GM19351 (cell line): ENCODE measurements around the gene USHBP1.

Experiments used
- ATAC-seq: cut with Tn5 transposase; IDR thresholded peaks from one replicate; pipeline ENCODE4 v1.9.1; 2021; ENCODE audit warnings: mild to moderate bottlenecking, moderate library complexity; ENCODE audit not compliant: unreplicated experiment

The USHBP1 gene

DNA sequence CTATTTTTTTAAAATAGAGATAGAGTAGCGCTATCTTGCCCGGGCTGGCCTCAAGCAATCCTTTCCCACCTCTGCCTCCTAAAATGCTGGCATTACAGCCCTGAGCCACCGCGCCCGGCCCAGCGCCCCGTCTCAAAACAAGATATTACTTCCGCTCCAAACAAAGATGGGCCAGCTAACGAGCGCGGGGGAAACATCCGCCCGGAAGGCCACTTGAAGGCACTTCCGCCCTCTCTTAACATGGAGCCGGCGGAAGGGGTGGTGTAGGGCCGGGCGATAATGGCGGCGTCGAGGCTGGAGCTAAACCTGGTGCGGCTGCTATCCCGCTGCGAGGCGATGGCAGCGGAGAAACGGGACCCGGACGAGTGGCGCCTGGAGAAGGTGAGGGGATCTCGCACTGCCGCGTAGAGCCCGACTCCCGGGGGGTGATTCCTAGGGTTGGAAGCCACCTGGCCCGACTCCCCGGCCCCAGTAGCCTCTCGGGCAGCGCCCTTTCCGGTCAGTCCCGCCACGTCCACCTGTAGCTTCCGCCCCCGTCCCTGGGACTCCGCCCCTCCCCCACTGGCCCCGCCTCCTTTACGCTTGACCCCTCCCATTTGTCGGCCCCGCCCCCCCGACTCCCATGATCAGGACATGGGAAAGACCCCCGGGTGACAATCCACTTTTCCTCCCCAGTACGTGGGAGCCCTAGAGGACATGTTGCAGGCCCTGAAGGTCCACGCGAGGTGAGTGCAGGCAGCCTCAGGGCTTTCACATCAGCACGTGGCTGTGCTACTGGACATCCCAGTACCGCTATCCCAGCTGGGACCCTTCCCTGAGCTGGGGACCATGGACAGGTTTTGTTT, 49.2 kb downstream of the USHBP1 start, which contains the start of gene USE1:
USE1 (plus strand) TSS at position 231 of the 845 bp plus-strand sequence; CDS start at position 280, 49 bp downstream.
- ATAC-seq, result peak; percentile 78

DNA sequence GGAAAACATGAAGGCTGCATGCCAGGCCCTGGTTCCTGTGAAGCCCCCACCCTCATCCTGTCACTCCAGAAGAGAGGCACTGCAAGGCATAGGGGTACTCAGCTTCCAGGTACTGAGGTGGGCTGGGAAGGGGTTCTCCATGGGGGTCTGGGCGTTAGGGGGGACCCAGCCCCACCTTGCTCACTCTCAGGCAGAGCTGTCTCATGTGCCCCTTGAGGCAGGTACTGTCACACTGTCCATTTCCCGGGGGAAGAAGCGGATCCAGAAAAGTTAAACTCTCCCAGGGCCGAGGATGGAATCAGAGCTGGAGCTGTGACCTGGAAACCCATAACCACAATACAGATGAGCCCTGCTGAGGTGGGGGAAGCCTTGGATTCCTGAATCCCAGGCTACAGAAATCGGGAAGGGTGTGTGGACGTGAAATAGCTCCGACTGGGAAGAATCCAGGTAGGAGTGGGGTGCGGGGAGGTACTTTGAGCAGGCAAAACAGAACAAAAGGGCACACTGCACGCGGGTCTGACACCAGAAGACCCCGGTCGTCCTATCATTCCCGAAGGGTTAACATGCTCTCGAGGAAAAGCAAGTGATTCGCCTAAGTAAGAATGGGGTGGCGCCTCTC, 49.9 kb downstream of the USHBP1 start:
- ATAC-seq, result no peak

DNA sequence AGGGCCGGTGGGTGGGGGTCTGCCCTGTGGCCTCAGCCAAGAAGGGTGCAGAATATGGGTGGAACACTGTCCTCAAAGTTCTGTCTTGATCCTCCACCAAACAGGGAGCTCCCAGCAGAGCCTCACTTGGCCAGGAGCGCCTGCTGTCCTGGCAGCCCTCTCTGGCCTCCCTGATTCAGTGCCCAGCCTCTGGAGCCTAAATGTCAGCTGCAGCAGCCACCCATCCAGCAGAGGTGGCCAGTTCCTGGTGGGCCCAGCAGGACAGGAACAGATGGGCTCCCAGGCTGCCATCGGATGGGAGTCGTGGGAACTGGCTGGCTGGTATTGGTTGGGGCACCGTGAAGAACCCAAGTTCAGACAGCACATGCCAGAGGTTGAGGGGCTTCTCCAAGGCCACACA, 51.2 kb downstream of the USHBP1 start:
- ATAC-seq, result no peak

DNA sequence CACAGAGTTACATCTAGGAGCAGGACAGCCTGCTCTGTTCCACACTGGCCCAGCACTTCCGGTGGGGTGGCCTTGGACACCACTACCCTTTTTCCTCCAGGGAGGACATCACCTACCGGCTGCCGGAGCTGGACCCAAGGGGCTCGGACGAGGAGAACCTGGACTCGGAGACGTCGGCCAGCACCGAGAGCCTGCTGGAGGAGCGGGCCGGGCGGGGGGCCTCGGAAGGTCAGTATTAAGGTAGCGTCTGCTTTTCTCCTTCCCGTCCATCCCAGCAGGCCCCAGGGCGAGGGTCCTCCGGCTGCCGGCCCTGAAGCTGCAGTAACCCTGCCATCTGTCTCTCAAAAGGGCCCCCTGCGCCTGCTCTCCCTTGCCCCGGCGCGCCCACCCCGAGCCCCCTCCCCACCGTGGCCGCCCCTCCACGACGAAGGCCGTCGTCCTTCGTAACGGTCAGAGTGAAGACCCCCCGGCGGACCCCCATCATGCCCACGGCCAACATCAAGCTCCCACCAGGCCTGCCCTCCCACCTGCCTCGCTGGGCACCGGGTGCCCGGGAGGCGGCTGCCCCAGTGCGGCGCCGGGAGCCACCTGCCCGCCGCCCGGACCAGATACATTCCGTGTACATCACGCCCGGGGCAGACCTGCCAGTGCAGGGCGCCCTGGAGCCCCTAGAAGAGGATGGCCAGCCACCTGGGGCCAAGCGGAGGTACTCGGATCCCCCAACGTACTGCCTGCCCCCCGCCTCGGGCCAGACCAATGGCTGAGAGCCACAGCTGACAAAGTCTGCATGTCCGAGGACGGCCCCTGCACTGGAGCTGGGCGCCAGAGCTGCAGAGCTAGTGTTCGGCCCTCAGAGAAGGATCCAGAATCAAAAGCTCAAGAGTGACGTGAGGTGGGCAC, 52.7 kb downstream of the USHBP1 start:
- no peak for ATAC-seq

DNA sequence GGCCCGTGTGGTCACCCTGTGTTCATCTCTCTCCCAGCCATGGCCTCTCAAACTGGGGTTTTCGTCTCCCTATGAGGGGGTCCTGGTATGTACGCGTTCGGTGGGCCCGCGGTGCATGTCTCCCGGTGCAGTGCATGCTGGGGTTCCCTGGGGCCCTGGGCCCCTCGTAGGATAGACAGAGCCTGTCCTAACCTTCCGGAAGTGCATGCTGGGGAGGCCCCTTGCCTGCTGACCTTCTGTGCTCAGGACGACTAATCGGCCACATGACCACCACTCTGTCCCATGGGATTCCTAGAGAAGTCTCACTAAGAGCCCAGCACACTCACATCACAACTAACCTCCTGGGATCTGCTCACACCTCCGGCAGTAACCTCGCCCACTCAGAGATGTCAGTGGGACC, 54.2 kb downstream of the USHBP1 start:
- ATAC-seq, result no peak

DNA sequence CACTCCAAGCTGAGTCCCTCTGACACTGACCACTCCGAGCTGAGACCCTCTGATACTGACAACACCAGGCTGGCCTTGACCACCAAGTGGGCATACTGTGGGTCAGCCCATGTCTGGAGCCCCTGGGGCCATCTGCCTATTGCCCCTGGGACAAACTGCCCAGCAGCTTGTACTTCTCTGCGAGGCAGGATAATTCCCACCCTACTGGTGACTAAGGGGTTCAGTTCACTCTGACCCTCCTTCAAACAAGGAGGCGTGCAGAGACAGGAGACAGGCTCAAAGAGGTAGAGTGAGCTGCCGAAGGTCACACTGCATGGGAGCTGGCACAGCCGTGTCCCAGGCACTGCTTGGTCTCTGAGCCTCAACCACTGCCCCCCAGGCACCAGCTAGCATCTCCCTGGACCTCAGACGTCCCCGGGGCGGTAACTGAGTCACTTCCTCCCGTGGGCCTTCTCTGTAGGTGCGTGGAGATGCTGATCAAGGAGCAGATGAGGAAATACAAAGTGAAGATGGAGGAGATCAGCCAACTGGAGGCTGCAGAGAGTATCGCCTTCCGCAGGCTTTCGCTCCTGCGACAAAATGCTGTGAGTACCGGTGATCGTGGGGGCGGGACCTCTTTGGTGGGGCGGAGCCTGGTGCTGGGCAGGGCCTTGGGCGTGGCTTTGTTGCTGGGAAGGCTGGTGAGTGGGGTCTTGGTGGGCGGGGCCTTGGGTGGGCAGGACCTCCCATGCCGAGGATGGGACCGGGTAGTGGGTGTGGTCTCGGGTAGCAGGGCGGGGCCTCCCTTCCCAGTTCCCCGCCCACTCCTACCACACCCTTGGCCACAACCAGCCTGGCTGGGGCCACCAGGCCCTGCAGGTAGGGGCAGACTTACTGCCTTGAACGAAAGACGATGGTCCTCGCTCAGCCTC, 55.2 kb downstream of the USHBP1 start:
- ATAC-seq, result no peak

DNA sequence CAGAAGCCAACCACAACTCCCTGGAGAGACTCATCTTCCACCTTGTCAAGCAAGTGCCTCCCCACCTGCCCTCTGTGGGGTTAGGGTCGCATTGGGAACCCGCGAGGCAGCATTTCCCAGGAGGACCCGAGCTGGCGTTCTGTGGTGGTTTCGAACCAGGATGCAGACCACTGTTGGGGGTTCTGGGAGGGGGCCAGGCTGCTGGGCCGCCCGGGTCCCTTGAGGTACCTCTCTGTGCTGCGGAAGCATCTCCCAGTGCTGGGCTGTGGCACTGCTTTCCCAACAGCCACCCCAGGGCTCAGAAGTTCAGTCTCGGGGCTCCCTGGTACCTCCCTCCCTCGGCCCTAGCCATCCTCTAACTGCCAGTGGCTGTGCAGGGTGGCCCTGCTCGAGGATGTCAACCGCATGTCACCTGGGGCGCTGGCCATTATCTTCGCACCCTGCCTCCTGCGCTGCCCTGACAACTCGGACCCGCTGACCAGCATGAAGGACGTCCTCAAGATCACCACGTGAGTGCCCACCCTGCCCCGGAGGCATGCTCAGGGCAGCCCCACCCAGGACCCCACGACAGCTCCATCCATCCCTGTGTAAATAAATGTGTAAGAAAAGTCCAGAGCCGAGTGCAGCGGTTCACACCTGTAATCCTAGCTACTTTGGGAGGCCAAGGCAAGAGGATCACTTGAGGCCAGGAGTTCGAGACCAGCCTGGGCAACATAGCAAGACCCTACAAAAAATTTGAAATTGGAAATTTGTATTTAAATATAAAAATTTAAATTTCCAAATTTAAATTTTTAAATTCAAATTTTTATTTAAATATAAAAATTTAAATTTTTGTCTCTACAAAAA, 57.6 kb downstream of the USHBP1 start:
- ATAC-seq, result no peak

DNA sequence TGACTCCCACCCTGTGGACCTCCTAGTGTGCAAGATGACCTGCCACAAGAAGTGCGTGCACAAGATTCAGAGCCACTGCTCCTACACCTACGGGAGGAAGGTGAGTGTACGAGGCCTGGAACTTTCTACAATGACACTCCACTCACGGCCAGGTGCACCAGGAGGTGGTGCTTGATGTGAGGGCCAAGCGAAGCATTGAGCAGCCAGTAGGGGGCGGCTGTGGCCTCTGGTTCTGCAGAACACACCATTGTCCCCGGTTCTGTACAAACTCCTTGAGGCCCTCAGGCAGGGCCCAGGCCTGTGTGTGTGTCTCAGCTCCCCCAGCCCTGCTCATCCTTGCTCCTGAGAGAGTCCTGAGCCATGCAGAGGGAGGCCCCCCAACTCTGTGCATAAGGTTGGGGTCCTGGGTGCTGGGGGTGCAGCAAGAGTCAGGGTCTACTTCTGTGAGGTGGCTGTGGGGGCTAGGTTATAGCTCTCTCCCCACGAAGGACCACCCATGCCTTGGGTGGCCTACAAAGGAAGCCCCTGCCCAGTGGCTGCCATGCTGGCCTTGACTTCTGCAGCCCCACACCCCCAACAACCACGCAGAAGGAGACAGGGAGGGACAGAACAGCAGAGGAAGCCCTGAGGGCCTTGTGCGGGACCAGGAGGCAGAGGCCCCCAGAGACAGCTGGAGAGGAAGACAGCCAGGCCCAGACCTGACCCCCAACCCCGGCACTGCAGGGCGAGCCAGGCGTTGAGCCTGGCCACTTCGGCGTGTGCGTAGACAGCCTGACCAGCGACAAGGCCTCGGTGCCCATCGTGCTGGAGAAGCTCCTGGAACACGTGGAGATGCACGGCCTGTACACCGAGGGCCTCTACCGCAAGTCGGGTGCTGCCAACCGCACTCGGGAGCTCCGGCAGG, 59.1 kb downstream of the USHBP1 start:
- ATAC-seq, result no peak

DNA sequence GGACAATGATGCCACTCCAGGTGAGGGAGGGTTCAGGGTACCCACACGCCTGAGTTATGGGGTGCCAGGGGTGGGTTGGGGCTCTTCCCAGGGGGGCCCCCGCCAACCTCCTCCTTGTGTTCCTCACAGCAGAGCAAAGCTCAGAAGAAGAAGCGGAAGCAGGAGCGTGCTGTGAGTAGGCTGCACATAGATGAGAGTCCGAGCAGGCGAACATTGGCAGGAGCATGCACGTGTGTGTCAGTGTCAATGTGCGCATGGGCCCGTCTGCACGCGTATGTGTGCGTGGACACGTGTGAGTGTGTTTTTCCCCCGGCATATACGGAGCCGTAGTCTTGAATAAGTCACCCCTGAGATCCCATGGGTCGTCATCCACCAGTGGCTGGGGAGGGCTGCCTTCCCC, 61.8 kb downstream of the USHBP1 start:
- ATAC-seq, result no peak

DNA sequence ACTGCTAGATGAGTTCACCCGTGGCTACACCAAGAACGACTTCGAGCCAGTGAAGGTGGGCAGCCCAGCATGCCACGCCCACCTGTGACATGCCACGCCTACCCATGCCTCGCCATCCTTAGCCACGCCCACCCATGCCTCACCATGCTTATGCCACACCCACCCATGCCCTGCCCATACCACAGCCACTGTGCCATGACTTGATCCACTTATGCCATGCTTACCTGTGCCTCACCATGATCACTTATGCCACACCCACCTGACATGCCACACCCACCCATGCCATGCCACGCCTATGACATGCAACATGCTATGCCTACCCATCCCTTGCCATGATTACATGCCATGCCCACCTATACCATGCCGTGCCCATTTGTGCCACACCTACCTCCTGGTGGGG, 62.3 kb downstream of the USHBP1 start:
- no peak for ATAC-seq

DNA sequence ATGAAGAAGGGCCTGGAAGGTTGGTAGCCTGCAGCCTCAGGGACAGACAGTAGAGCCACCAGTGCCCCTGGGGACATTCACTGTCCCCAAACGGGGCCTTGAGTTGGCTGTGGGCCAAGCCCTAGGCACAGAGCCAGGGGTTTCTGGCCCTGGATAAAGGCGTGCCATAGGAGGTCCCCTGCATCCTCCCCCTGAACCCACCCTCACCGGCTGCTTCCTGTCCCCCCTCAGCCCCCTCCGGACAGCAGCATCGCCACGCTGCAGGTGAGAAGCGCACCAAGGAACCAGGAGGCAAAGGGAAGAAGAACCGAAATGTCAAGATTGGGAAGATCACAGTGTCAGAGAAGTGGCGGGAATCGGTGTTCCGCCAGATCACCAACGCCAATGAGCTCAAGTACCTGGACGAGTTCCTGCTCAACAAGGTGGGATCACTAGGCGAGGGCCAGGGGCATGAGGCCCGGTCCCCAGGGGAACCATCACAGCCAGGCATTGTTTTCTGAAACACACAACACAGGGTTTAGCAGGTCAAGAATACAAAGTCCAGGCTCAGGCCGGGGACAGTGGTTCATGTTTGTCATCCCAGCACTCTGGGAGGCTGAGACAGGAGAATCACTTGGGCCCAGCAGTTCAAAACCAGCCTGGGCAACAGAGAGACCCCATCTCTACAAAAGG, 64.0 kb downstream of the USHBP1 start:
- ATAC-seq, result no peak
